Measurements from ENCODE around the gene PHKB.
"Not testable (repeated sequence)": the region's sequence is repeated elsewhere in the genome, so short reads cannot be mapped to it uniquely, and the experiment has no call there.

Gene PHKB

GRCh38 chr16:47506800-47507199 is 45.7 kb downstream of the PHKB start:
- DNase-seq (ENCODE audit: low read depth, low spot score) = no peak

- DNase-seq (ENCODE audit: low read depth, low spot score) = no peak
Measured at GRCh38 chr16:47507701-47508100, 46.6 kb downstream of the PHKB start.

- DNase-seq (ENCODE audit: low read depth, low spot score) = no peak
Measured at GRCh38 chr16:47511882-47512281, 50.8 kb downstream of the PHKB start.

- DNase-seq (ENCODE audit: low read depth, low spot score) = no peak
Measured at GRCh38 chr16:47519037-47519436, 57.9 kb downstream of the PHKB start.

GRCh38 chr16:47519546-47519945 is 58.4 kb downstream of the PHKB start:
- DNase-seq (ENCODE audit: low read depth, low spot score) = no peak

GRCh38 chr16:47519996-47520679 is 59.0 kb downstream of the PHKB start:
- DNase-seq (ENCODE audit: low read depth, low spot score) = no peak

- no peak for DNase-seq (ENCODE audit: low read depth, low spot score)
Measured at GRCh38 chr16:47523342-47524006, 62.3 kb downstream of the PHKB start.

- DNase-seq (ENCODE audit: low read depth, low spot score) = no peak
Measured at GRCh38 chr16:47524007-47524405, 62.9 kb downstream of the PHKB start.

GRCh38 chr16:47528431-47528830 is 67.3 kb downstream of the PHKB start:
- peak; percentile 35 for DNase-seq (ENCODE audit: low read depth, low spot score)

- no peak for DNase-seq (ENCODE audit: low read depth, low spot score)
Measured at GRCh38 chr16:47533744-47534292, 72.7 kb downstream of the PHKB start.

- no peak for DNase-seq (ENCODE audit: low read depth, low spot score)
Measured at GRCh38 chr16:47538472-47538871, 77.3 kb downstream of the PHKB start.

- not testable (repeated sequence) for DNase-seq (ENCODE audit: low read depth, low spot score)
Measured at GRCh38 chr16:47539707-47540670, 78.9 kb downstream of the PHKB start.

- DNase-seq (ENCODE audit: low read depth, low spot score) = not testable (repeated sequence)
Measured at GRCh38 chr16:47541135-47541534, 80.0 kb downstream of the PHKB start.

- not testable (repeated sequence) for DNase-seq (ENCODE audit: low read depth, low spot score)
Measured at GRCh38 chr16:47544255-47544654, 83.1 kb downstream of the PHKB start.

GRCh38 chr16:47551185-47551584 is 90.1 kb downstream of the PHKB start:
- not testable (repeated sequence) for DNase-seq (ENCODE audit: low read depth, low spot score)

- DNase-seq (ENCODE audit: low read depth, low spot score) = not testable (repeated sequence)
Measured at GRCh38 chr16:47551767-47552166, 90.6 kb downstream of the PHKB start.

GRCh38 chr16:47553853-47554564 is 92.9 kb downstream of the PHKB start:
- no peak for DNase-seq (ENCODE audit: low read depth, low spot score)

GRCh38 chr16:47554587-47554986 is 93.5 kb downstream of the PHKB start:
- not testable (repeated sequence) for DNase-seq (ENCODE audit: low read depth, low spot score)

- no peak for DNase-seq (ENCODE audit: low read depth, low spot score)
Measured at GRCh38 chr16:47561286-47561685, 100.2 kb downstream of the PHKB start.

GRCh38 chr16:47562366-47562765 is 101.2 kb downstream of the PHKB start:
- DNase-seq (ENCODE audit: low read depth, low spot score) = no peak

GRCh38 chr16:47565454-47565853 is 104.3 kb downstream of the PHKB start:
- peak; percentile 10 for DNase-seq (ENCODE audit: low read depth, low spot score)
